HG03108 (cell line): ENCODE measurements around the gene SULT4A1.

Experiments
- ATAC-seq: cut with Tn5 transposase; IDR thresholded peaks from one replicate; pipeline ENCODE4 v1.9.1; 2021; ENCODE audit warnings: moderate library complexity; ENCODE audit not compliant: unreplicated experiment

SULT4A1 gene

GRCh38 chr22:43846966-43847365 is 15.3 kb downstream of the SULT4A1 start:
- no peak for ATAC-seq

GRCh38 chr22:43845981-43846380 is 16.3 kb downstream of the SULT4A1 start:
- ATAC-seq, result no peak

- ATAC-seq, result no peak
These were observed 17.5 kb downstream of the SULT4A1 start for GRCh38 chr22:43844560-43845545.

GRCh38 chr22:43843783-43844530 is 18.4 kb downstream of the SULT4A1 start:
- no peak for ATAC-seq

- no peak for ATAC-seq
These were observed 20.6 kb downstream of the SULT4A1 start for GRCh38 chr22:43841742-43842141.

- no peak for ATAC-seq
These were observed 21.5 kb downstream of the SULT4A1 start for GRCh38 chr22:43840851-43841250.

- ATAC-seq, result no peak
These were observed 21.9 kb downstream of the SULT4A1 start for GRCh38 chr22:43840431-43840830.

GRCh38 chr22:43839781-43840180 is 22.5 kb downstream of the SULT4A1 start:
- ATAC-seq, result no peak

GRCh38 chr22:43838571-43839307 is 23.6 kb downstream of the SULT4A1 start:
- no peak for ATAC-seq

- no peak for ATAC-seq
These were observed 24.2 kb downstream of the SULT4A1 start for GRCh38 chr22:43838161-43838560.

GRCh38 chr22:43837666-43838065 is 24.6 kb downstream of the SULT4A1 start:
- no peak for ATAC-seq

GRCh38 chr22:43835736-43836135 is 26.6 kb downstream of the SULT4A1 start:
- ATAC-seq, result no peak

GRCh38 chr22:43835166-43835565 is 27.1 kb downstream of the SULT4A1 start:
- ATAC-seq, result no peak

- ATAC-seq, result no peak
These were observed 28.8 kb downstream of the SULT4A1 start for GRCh38 chr22:43833286-43834240.

- no peak for ATAC-seq
These were observed 29.7 kb downstream of the SULT4A1 start for GRCh38 chr22:43832393-43833265.

GRCh38 chr22:43831561-43832392 is 30.5 kb downstream of the SULT4A1 start:
- no peak for ATAC-seq

GRCh38 chr22:43830931-43831560 is 31.3 kb downstream of the SULT4A1 start:
- no peak for ATAC-seq
